Endothelial cell of umbilical vein (primary cell): ENCODE measurements around the gene SPG21. TPM values are rescaled to one million over a fixed set of nuclear protein-coding genes. Genes with fewer than 3 reads are reported as not detected.

ENCODE experiments used
- BruUV-seq: library from RNA; stranded (reverse); fragments of 400-500 nt; replicated peaks from 2 replicates; lab custom pipeline; 2021; lab: Mats Ljungman, UMichigan
- CTCF ChIA-PET: fragments of 300-600, 350-600 bp; sonication (Branson Sonifier 250); formaldehyde crosslinking; loops from one replicate; lab custom pipeline; 2021; ENCODE audit warnings: antibody characterized with exemption, inconsistent platforms; lab: Charles Lee
- POLR2A ChIA-PET: fragments of 300-600, 350-600 bp; sonication (Branson Sonifier 250); formaldehyde crosslinking; loops from one replicate; lab custom pipeline; 2021; ENCODE audit warnings: antibody characterized with exemption, inconsistent platforms; lab: Charles Lee
- DNase-seq: peaks from one replicate; pipeline ENCODE4 v3.0.0-alpha.2; 2011; ENCODE audit warnings: low read depth, low spot score
- FAIRE-seq: peaks from 2 replicates; lab custom pipeline; 2011; peaks lifted over from hg19 to GRCh38; lab: Jason Lieb, UNC
- H2AFZ ChIP-seq: 2 replicates; pipeline ENCODE4 v1.6.0; 2012; ENCODE audit warnings: low read depth, low read length, control low read depth, inconsistent platforms
- H3K27ac ChIP-seq: 2 replicates; pipeline ENCODE4 v1.5.1; 2011; ENCODE audit warnings: low read depth, mild to moderate bottlenecking, control low read depth, low read length, moderate library complexity; ENCODE audit not compliant: insufficient read depth
- H3K27me3 ChIP-seq, 2 experiments: 2 replicates each; pipeline versions ENCODE4 v1.6.0 to v1.6.1; 2011; ENCODE audit warnings: low read length in 2 of 2, mixed read lengths in 1 of 2; ENCODE audit not compliant: control insufficient read depth in 2 of 2, insufficient read depth in 2 of 2
- H3K36me3 ChIP-seq, 2 experiments: 2 replicates in 1 of 2; 3 replicates in 1 of 2; pipeline ENCODE4 v1.5.1; 2011; ENCODE audit warnings: low read length in 2 of 2, mild to moderate bottlenecking in 1 of 2, moderate library complexity in 1 of 2; ENCODE audit not compliant: control insufficient read depth in 2 of 2, insufficient read depth in 2 of 2; ENCODE audit errors: extremely low read depth in 1 of 2
- H3K4me1 ChIP-seq: 3 replicates; pipeline ENCODE4 v1.5.1; 2011; ENCODE audit warnings: mild to moderate bottlenecking, low read length; ENCODE audit not compliant: control insufficient read depth, insufficient read depth; ENCODE audit errors: extremely low read depth
- H3K4me2 ChIP-seq: 2 replicates; pipeline ENCODE4 v1.6.1; 2011; ENCODE audit warnings: low read length, control low read depth, mixed read lengths; ENCODE audit not compliant: insufficient read depth
- H3K4me3 ChIP-seq, 3 experiments: fragments of 200-600 bp in 1 of 3; sonication (generic), shearing (Covaris generic) in 1 of 3; replicated peaks in 1 of 3; 2 replicates each; pipeline ENCODE4 v1.5.1; 2011 to 2016; ENCODE audit warnings: control low read depth in 3 of 3, low read length in 3 of 3, mild to moderate bottlenecking in 2 of 3, inconsistent platforms in 1 of 3, low read depth in 1 of 3, moderate library complexity in 1 of 3; ENCODE audit not compliant: insufficient read depth in 1 of 3
- H3K79me2 ChIP-seq: 2 replicates; pipeline ENCODE4 v1.6.0; 2012; ENCODE audit warnings: low read length, inconsistent platforms; ENCODE audit not compliant: control insufficient read depth, insufficient read depth
- H3K9ac ChIP-seq: replicated peaks from 2 replicates; pipeline ENCODE3; 2011; ENCODE audit warnings: low read length, control low read depth; ENCODE audit not compliant: insufficient read depth; ENCODE audit errors: extremely low read depth
- H3K9me1 ChIP-seq: replicated peaks from 3 replicates; pipeline ENCODE4 v1.6.0; 2011; ENCODE audit warnings: mild to moderate bottlenecking, low read length; ENCODE audit not compliant: control insufficient read depth, insufficient read depth; ENCODE audit errors: extremely low read depth
- H3K9me3 ChIP-seq: replicated peaks from 2 replicates; pipeline ENCODE4 v1.5.1; 2012; ENCODE audit warnings: low read length, inconsistent platforms; ENCODE audit not compliant: control insufficient read depth, insufficient read depth
- H4K20me1 ChIP-seq: replicated peaks from 2 replicates; pipeline ENCODE3; 2011; ENCODE audit warnings: mild to moderate bottlenecking, low read length; ENCODE audit not compliant: control insufficient read depth, insufficient read depth; ENCODE audit errors: extremely low read depth
- EZH2 ChIP-seq: IDR thresholded peaks from 2 replicates; pipeline ENCODE4 v1.6.1; 2012; ENCODE audit warnings: borderline replicate concordance, low read depth, mild to moderate bottlenecking, moderate library complexity, low read length, inconsistent platforms; ENCODE audit not compliant: severe bottlenecking
- FOS ChIP-seq: IDR thresholded peaks from 2 replicates; pipeline ENCODE4 v1.6.1; 2011; ENCODE audit warnings: mild to moderate bottlenecking, low read length, moderate library complexity, borderline replicate concordance; ENCODE audit not compliant: insufficient read depth
- GATA2 ChIP-seq: IDR thresholded peaks from 2 replicates; pipeline ENCODE4 v1.7.0; 2011; ENCODE audit warnings: low read depth, mild to moderate bottlenecking, moderate library complexity, mixed read lengths, low read length; ENCODE audit not compliant: insufficient read length, insufficient read depth
- JUN ChIP-seq: IDR thresholded peaks from 2 replicates; pipeline ENCODE4 v1.6.1; 2011; ENCODE audit warnings: borderline replicate concordance, low read depth; ENCODE audit not compliant: insufficient read length, insufficient read depth
- MYC ChIP-seq: IDR thresholded peaks from one replicate; pipeline ENCODE4 v1.6.1; 2011; ENCODE audit warnings: mild to moderate bottlenecking, low read depth, low read length
- POLR2A ChIP-seq: IDR thresholded peaks from 2 replicates; pipeline ENCODE4 v1.6.1; 2012; ENCODE audit warnings: low read depth, mild to moderate bottlenecking, control low read depth, low read length
- POLR2AphosphoS5 ChIP-seq: IDR thresholded peaks from 2 replicates; pipeline ENCODE4 v1.6.1; 2012; ENCODE audit warnings: low read depth, mild to moderate bottlenecking, control low read depth, low read length, moderate library complexity; ENCODE audit not compliant: insufficient read depth
- dilution Hi-C: fragments of 300-500 bp; cut with MboI; formaldehyde crosslinking; loops from one replicate; pipeline ENCODE4 v1.15.0; 2019; ENCODE audit warnings: low sequenced_read_pairs; ENCODE audit not compliant: extremely low pct_ligation_motif_present
- intact Hi-C: fragments of 100-400 bp; cut with micrococcal nuclease; formaldehyde crosslinking; loops from one replicate; pipeline ENCODE4 v1.10.0; 2022
- polyA plus RNA-seq, 4 experiments: library from polyadenylated mRNA; depleted of rRNA in 3 of 4; stranded (reverse) in 3 of 4; unstranded in 1 of 4; fragments of >200 nt; gene quantifications; 2 replicates each; pipeline versions ENCODE4 v1.2.1 to v1.2.3, GENCODE V29; 2011 to 2012; ENCODE audit warnings: missing spikeins in 1 of 4
- total RNA-seq: library from RNA; stranded (reverse); gene quantifications from 2 replicates; pipeline ENCODE4 v1.2.3, GENCODE V29; 2021
- TF ChIP-seq, protein P1 (sequence below), 2 donors: IDR thresholded peaks; 1 replicate in 1 of 2; 2 replicates in 1 of 2; pipeline ENCODE4 v1.5.1; 2011; ENCODE audit warnings: low read length in 2 of 2, mild to moderate bottlenecking in 2 of 2, moderate library complexity in 2 of 2, control low read depth in 1 of 2, inconsistent platforms in 1 of 2, low read depth in 1 of 2; ENCODE audit not compliant: insufficient read depth in 1 of 2; ENCODE audit errors: extremely low read depth in 1 of 2
- TF ChIP-seq, protein P2 (sequence below): IDR thresholded peaks from 2 replicates; pipeline ENCODE4 v1.6.1; 2011; ENCODE audit not compliant: insufficient read depth, insufficient read length

The SPG21 gene
- total and polyA plus RNA-seq, 2 donors (not counting 3 experiments of a cell fraction or from before 2014, with no cell fraction given), result 70.2 to 82.5 TPM

GRCh38 chr15:64915518-64916227, 74.0 kb downstream of the SPG21 start:
- CTCF ChIA-PET, result interaction anchor here (1.3 to 2.2 kb wide), 2 partner anchors 10 to 17 kb away, joined by 4 to 12 read pairs; no protein-coding TSS in a partner anchor
- Histone ChIP-seq H3K36me3 (no peaks in the 10 kb centered on the region), H3K9ac (no peak overlapping the region), H3K9me1 (no peaks in the 10 kb centered on the region), H2AFZ (no peak overlapping the region), H3K27ac (no peak overlapping the region), H3K4me2 (no peak overlapping the region), H3K4me1 (peaks cover 4% of the 10 kb centered on the region), H3K4me3 (no peak overlapping the region), H3K9me3 (no peaks in the 10 kb centered on the region), H3K79me2 (no peaks in the 10 kb centered on the region), H3K27me3 (no peaks in the 10 kb centered on the region), H4K20me1 (no peaks in the 10 kb centered on the region)
- BruUV-seq, result no TSS peak
- intact Hi-C loops (no loop called here), dilution Hi-C loops (no loop called here)
- no peak for DNase-seq
- FAIRE-seq, result no peak
- POLR2A ChIA-PET, result no interaction called here
- TF ChIP-seq, protein P1, sequence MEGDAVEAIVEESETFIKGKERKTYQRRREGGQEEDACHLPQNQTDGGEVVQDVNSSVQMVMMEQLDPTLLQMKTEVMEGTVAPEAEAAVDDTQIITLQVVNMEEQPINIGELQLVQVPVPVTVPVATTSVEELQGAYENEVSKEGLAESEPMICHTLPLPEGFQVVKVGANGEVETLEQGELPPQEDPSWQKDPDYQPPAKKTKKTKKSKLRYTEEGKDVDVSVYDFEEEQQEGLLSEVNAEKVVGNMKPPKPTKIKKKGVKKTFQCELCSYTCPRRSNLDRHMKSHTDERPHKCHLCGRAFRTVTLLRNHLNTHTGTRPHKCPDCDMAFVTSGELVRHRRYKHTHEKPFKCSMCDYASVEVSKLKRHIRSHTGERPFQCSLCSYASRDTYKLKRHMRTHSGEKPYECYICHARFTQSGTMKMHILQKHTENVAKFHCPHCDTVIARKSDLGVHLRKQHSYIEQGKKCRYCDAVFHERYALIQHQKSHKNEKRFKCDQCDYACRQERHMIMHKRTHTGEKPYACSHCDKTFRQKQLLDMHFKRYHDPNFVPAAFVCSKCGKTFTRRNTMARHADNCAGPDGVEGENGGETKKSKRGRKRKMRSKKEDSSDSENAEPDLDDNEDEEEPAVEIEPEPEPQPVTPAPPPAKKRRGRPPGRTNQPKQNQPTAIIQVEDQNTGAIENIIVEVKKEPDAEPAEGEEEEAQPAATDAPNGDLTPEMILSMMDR (IDR thresholded peaks at IDR 0.05; ENCODE audit: extremely low read depth in 1 of 2, insufficient read depth in 1 of 2, low read depth in 1 of 2, low read length in 2 of 2), result no peak
- TF ChIP-seq FOS (no peak), POLR2A (no peak), EZH2 (no peak), GATA2 (no peak), POLR2AphosphoS5 (no peak), MYC (no peak), JUN (no peak)
- TF ChIP-seq, protein P2, sequence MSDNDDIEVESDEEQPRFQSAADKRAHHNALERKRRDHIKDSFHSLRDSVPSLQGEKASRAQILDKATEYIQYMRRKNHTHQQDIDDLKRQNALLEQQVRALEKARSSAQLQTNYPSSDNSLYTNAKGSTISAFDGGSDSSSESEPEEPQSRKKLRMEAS, result no peak

Other genes with a start within 250 kb of the SPG21 start
- gene RBPMS2, start 214.3 kb downstream of the SPG21 start, total RNA-seq, result 7.6 and 7.8 TPM in 2 replicates
- gene RBPMS2, start 214.3 kb downstream of the SPG21 start, polyA plus RNA-seq, result 2.3 TPM in 2 replicates
- gene PIF1, start 164.3 kb downstream of the SPG21 start, total RNA-seq, result 45.4 and 52.7 TPM in 2 replicates
- 18.6 and 23.0 TPM in 2 replicates for gene PIF1, start 164.3 kb downstream of the SPG21 start, polyA plus RNA-seq
- gene PLEKHO2, start 148.0 kb downstream of the SPG21 start, total RNA-seq, result 20.7 and 24.9 TPM in 2 replicates
- 21.9 and 23.9 TPM in 2 replicates for gene PLEKHO2, start 148.0 kb downstream of the SPG21 start, polyA plus RNA-seq
- gene ANKDD1A, start 78.0 kb downstream of the SPG21 start, total RNA-seq, result 2.4 and 2.6 TPM in 2 replicates
- 1.8 and 2.0 TPM in 2 replicates for gene ANKDD1A, start 78.0 kb downstream of the SPG21 start, polyA plus RNA-seq
- 13.6 and 20.4 TPM in 2 replicates for gene MTFMT, start 39.7 kb upstream of the SPG21 start, total RNA-seq
- 5.3 and 7.5 TPM in 2 replicates for gene MTFMT, start 39.7 kb upstream of the SPG21 start, polyA plus RNA-seq
- not detected in 2 replicates for gene SLC51B, start 55.5 kb upstream of the SPG21 start, total RNA-seq
- gene SLC51B, start 55.5 kb upstream of the SPG21 start, polyA plus RNA-seq, result not detected in 2 replicates
- gene RASL12, start 78.1 kb upstream of the SPG21 start, total RNA-seq, result not detected in 2 replicates
- gene RASL12, start 78.1 kb upstream of the SPG21 start, polyA plus RNA-seq, result not detected in 2 replicates
- not detected in 2 replicates for gene KBTBD13, start 86.8 kb upstream of the SPG21 start, total RNA-seq
- not detected in 2 replicates for gene KBTBD13, start 86.8 kb upstream of the SPG21 start, polyA plus RNA-seq
- gene UBAP1L, start 125.3 kb upstream of the SPG21 start, total RNA-seq, result 3.9 and 5.0 TPM in 2 replicates
- 1.9 and 2.9 TPM in 2 replicates for gene UBAP1L, start 125.3 kb upstream of the SPG21 start, polyA plus RNA-seq
- 19.5 and 26.6 TPM in 2 replicates for gene PDCD7, start 143.9 kb upstream of the SPG21 start, total RNA-seq
- gene PDCD7, start 143.9 kb upstream of the SPG21 start, polyA plus RNA-seq, result 11.1 and 12.1 TPM in 2 replicates
- gene CLPX, start 195.4 kb upstream of the SPG21 start, total RNA-seq, result 41.4 and 41.8 TPM in 2 replicates
- 8.0 and 11.1 TPM in 2 replicates for gene CLPX, start 195.4 kb upstream of the SPG21 start, polyA plus RNA-seq
- not detected in 2 replicates for gene CILP, start 221.6 kb upstream of the SPG21 start, total RNA-seq
- gene CILP, start 221.6 kb upstream of the SPG21 start, polyA plus RNA-seq, result 0.01 and 0.02 TPM in 2 replicates